ENCODE data around the gene MAT2A.

DNA sequence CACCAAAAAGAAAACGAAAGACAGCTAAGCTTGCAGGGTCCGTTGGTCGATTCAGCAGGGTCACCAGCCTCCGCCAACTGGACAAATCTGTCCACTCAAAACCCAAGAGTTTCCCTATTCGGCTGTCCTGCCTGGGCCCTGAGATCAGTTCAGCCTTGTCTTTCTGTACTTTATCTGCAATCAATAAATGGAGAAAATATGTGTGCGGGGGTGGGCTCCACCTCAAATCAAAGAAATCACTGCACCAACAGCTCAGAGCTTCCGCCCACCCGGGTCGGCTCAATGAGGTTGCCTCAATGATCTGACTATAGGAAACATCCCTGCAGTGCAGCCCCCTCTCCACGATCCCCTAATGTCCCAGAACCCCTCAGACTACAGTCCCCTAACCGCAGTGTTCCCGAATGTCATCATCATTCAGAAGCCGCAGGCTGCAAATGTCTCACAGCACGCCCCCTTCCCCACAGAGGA is 21.9 kb downstream of the MAT2A start:
- no peak for TF ChIP-seq CTCF (conservative IDR thresholded peaks at IDR 0.05; ENCODE audit: low read length)
- TF ChIP-seq EZH2phosphoT487 (IDR thresholded peaks at IDR 0.05; ENCODE audit: borderline replicate concordance, low read depth, low read length): no peak
